ENCODE data around the gene LYSMD3. TPM values are rescaled to one million over a fixed set of nuclear protein-coding genes. Genes with fewer than 3 reads are reported as not detected.

The LYSMD3 gene
- polyA plus RNA-seq, 1 donor (not counting 4 experiments of a cell fraction or from before 2014, with no cell fraction given), result 18.9 TPM

- Histone ChIP-seq H3K27me3 (ENCODE audit: control insufficient read depth, extremely low read depth, insufficient read depth, low read length) (no peaks in the 10 kb centered on the region), H3K4me1 (ENCODE audit: control insufficient read depth, extremely low read depth, insufficient read depth, low read length) (no peaks in the 10 kb centered on the region), H3K9ac (ENCODE audit: control insufficient read depth, extremely low read depth, insufficient read depth, low read length) (no peak overlapping the region), H3K9me1 (ENCODE audit: control insufficient read depth, extremely low read depth, insufficient read depth, low read length) (no peaks in the 10 kb centered on the region), H3K9me3 (ENCODE audit: control insufficient read depth, low read depth, low read length) (no peaks in the 10 kb centered on the region), H3K4me2 (ENCODE audit: control insufficient read depth, extremely low read depth, insufficient read depth, low read depth, low read length) (no peak overlapping the region), H4K20me1 (ENCODE audit: control insufficient read depth, extremely low read depth, insufficient read depth, low read length) (no peaks in the 10 kb centered on the region), H3K27ac (ENCODE audit: control insufficient read depth, insufficient read depth, low read length) (no peak overlapping the region), H3K4me3 (ENCODE audit: control insufficient read depth in 2 of 3, extremely low read depth in 1 of 3, insufficient read depth in 2 of 3, low read depth in 1 of 3, low read length in 3 of 3) (no peak overlapping the region), H3K36me3 (ENCODE audit: control insufficient read depth in 2 of 2, extremely low read depth in 1 of 2, insufficient read depth in 2 of 2, low read length in 2 of 2) (peaks cover 0 to 2% of the 10 kb centered on the region in 2 experiments), H3K79me2 (ENCODE audit: control insufficient read depth, insufficient read depth, low read length) (peaks cover 2% of the 10 kb centered on the region), H2AFZ (ENCODE audit: control insufficient read depth, low read length) (no peak overlapping the region)
- FAIRE-seq, result no peak
- dilution Hi-C loops (cut with MboI; ENCODE audit: extremely low pct_ligation_motif_present, low sequenced_read_pairs), result no loop called here
- no peak for TF ChIP-seq EZH2 (IDR thresholded peaks at IDR 0.05; ENCODE audit: low read length)
- TF ChIP-seq, protein P1, sequence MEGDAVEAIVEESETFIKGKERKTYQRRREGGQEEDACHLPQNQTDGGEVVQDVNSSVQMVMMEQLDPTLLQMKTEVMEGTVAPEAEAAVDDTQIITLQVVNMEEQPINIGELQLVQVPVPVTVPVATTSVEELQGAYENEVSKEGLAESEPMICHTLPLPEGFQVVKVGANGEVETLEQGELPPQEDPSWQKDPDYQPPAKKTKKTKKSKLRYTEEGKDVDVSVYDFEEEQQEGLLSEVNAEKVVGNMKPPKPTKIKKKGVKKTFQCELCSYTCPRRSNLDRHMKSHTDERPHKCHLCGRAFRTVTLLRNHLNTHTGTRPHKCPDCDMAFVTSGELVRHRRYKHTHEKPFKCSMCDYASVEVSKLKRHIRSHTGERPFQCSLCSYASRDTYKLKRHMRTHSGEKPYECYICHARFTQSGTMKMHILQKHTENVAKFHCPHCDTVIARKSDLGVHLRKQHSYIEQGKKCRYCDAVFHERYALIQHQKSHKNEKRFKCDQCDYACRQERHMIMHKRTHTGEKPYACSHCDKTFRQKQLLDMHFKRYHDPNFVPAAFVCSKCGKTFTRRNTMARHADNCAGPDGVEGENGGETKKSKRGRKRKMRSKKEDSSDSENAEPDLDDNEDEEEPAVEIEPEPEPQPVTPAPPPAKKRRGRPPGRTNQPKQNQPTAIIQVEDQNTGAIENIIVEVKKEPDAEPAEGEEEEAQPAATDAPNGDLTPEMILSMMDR (optimal IDR thresholded peaks at IDR 0.05 in 1 of 3, IDR thresholded peaks at IDR 0.05 in 1 of 3, conservative IDR thresholded peaks at IDR 0.05 in 1 of 3; ENCODE audit: extremely low read depth in 1 of 3, insufficient read depth in 2 of 3, low read length in 3 of 3), result no peak
- DNase-seq (ENCODE audit: low read depth, low spot score), result no peak
Measured at GRCh38 chr5:90483206-90483605, 46.2 kb downstream of the LYSMD3 start.

DNA sequence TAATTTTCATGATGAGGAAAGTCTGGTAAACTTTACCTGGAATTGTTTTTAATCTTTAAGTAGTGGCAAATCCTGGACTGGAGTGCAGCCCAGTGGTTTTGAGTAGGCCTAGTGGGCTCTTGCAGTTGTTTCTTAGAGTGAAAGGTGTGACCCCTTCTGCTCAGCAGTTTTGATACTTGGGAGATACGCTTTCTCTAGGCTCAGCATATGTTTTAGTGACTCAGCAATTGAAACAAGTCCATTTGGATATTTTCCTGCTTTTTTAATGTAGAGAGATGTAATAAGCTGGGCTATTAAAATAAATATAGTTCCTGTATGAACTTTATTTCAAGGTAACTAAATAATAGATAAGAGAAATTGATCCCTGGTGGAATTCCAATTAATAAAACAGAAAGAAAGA lies 48.7 kb downstream of the LYSMD3 start:
- no peaks in the 10 kb centered on the region for H3K9me1 ChIP-seq (ENCODE audit: control insufficient read depth, extremely low read depth, insufficient read depth, low read length)
- no peaks in the 10 kb centered on the region for H4K20me1 ChIP-seq (ENCODE audit: control insufficient read depth, extremely low read depth, insufficient read depth, low read length)
- no peaks in the 10 kb centered on the region for H3K36me3 ChIP-seq (ENCODE audit: control insufficient read depth in 2 of 2, extremely low read depth in 1 of 2, insufficient read depth in 2 of 2, low read length in 2 of 2)
- dilution Hi-C loops (cut with MboI; ENCODE audit: extremely low pct_ligation_motif_present, low sequenced_read_pairs), result no loop called here
- no peak overlapping the region for H3K4me2 ChIP-seq (ENCODE audit: control insufficient read depth, extremely low read depth, insufficient read depth, low read depth, low read length)
- no peaks in the 10 kb centered on the region for H3K27me3 ChIP-seq (ENCODE audit: control insufficient read depth, extremely low read depth, insufficient read depth, low read length)
- no peak overlapping the region for H3K27ac ChIP-seq (ENCODE audit: control insufficient read depth, insufficient read depth, low read length)
- no peak for DNase-seq (ENCODE audit: low read depth, low spot score)
- peaks cover 10% of the 10 kb centered on the region for H3K79me2 ChIP-seq (ENCODE audit: control insufficient read depth, insufficient read depth, low read length)
- no peak overlapping the region for H3K4me3 ChIP-seq (ENCODE audit: control insufficient read depth in 2 of 3, extremely low read depth in 1 of 3, insufficient read depth in 2 of 3, low read depth in 1 of 3, low read length in 3 of 3)
- FAIRE-seq, result no peak
- H3K4me1 ChIP-seq (ENCODE audit: control insufficient read depth, extremely low read depth, insufficient read depth, low read length), result no peaks in the 10 kb centered on the region
- no peak for TF ChIP-seq EZH2 (IDR thresholded peaks at IDR 0.05; ENCODE audit: low read length)
- TF ChIP-seq, protein P1 (optimal IDR thresholded peaks at IDR 0.05 in 1 of 3, IDR thresholded peaks at IDR 0.05 in 1 of 3, conservative IDR thresholded peaks at IDR 0.05 in 1 of 3; ENCODE audit: extremely low read depth in 1 of 3, insufficient read depth in 2 of 3, low read length in 3 of 3), result no peak
- no peaks in the 10 kb centered on the region for H3K9me3 ChIP-seq (ENCODE audit: control insufficient read depth, low read depth, low read length)
- H3K9ac ChIP-seq (ENCODE audit: control insufficient read depth, extremely low read depth, insufficient read depth, low read length), result no peak overlapping the region
- no peak overlapping the region for H2AFZ ChIP-seq (ENCODE audit: control insufficient read depth, low read length)
